Activated naive CD4-positive, alpha-beta T cell treated with anti-CD3 and anti-CD28 coated beads, Interleukin-2, amount 10 ng/mL, durations not matched to agents 7 days and 5 days (primary cell): ENCODE measurements around the gene CXXC5.

Experiments used
- CTCF ChIA-PET: fragments of 350-600 bp; sonication (Branson Sonifier 250); formaldehyde crosslinking; loops from one replicate; lab custom pipeline; 2021; ENCODE audit warnings: antibody characterized with exemption; lab: Charles Lee
- DNase-seq: peaks from one replicate; pipeline ENCODE4 v3.0.0-alpha.2; 2020
- H3K27ac Mint-ChIP-seq: one replicate; pipeline ENCODE4 v1.8.0; 2021; ENCODE audit warnings: mild to moderate bottlenecking, moderate library complexity, mixed read lengths
- H3K27me3 Mint-ChIP-seq: one replicate; pipeline ENCODE4 v1.8.0; 2021; ENCODE audit warnings: mild to moderate bottlenecking, mixed read lengths
- H3K36me3 Mint-ChIP-seq: one replicate; pipeline ENCODE4 v1.8.0; 2021; ENCODE audit warnings: mixed read lengths
- H3K4me1 Mint-ChIP-seq: one replicate; pipeline ENCODE4 v1.8.0; 2021; ENCODE audit warnings: mixed read lengths
- H3K4me3 Mint-ChIP-seq: one replicate; pipeline ENCODE4 v1.8.0; 2021; ENCODE audit warnings: mild to moderate bottlenecking, moderate library complexity, mixed read lengths
- H3K9me3 Mint-ChIP-seq: one replicate; pipeline ENCODE4 v1.8.0; 2021; ENCODE audit warnings: mixed read lengths

Gene CXXC5

DNA sequence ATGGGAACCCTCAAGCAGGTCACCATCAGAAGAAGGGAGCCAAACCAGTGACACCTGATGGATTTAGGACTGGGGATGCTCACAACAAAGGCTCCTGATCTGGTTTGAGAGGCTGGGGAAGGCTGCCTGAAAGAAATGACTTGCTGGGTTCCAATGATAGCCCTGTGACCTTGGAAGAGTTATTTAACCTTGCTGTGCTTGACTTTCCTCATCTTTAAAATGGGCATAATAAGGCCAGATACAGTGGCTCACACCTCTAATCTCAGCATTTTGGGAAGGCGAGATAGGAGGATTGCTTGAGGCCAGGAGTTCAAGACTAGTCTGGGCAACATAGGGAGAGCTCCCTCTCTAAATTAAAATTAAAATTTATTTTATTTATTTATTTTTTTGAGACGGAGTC, 83.9 kb downstream of the CXXC5 start:
- Mint-ChIP-seq H3K27ac (no peak overlapping the region), H3K9me3 (no peaks in the 10 kb centered on the region), H3K4me1 (no peaks in the 10 kb centered on the region), H3K4me3 (no peak overlapping the region), H3K27me3 (peaks cover 8% of the 10 kb centered on the region), H3K36me3 (no peaks in the 10 kb centered on the region)
- DNase-seq, result no peak
- CTCF ChIA-PET, result interaction anchor here (1.1 kb wide), 1 partner anchor 44 kb away, joined by 3 read pairs; no protein-coding TSS in a partner anchor

DNA sequence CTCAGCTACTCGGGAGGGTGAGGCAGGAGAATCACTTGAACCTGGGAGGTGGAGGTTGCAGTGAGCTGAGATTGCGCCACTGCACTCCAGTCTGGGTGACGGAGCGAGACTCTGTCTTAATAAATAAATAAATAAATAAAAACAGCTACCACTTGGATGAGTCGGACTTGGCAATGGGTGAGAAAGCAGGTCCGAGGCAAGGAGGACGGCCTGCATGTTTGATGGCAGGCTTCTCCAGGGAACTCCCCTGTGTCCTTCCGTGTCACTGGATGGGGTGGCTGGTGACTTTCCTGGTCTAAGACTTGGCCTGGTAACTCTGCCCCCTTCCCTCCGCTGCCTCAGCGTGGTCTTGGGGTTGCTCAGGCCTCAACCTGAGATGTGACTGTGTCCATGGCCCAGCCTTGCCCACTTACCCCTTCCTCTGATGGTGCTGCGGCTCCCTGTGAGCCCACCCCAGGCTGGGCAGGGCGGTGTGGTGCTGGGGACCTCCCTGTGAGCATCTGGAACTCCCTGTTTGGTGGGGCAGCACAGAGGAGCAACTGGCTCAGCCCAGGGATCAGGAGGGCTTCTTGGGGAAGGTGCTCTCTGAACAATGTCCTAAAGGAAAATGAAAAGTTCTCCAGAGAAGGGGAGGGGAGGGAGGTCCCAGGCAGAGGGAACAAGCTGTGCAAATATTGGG, 85.0 kb downstream of the CXXC5 start:
- CTCF ChIA-PET, result no interaction called here
- Mint-ChIP-seq H3K27me3 (peaks cover 8% of the 10 kb centered on the region), H3K4me1 (no peaks in the 10 kb centered on the region), H3K4me3 (no peak overlapping the region), H3K27ac (no peak overlapping the region), H3K36me3 (no peaks in the 10 kb centered on the region), H3K9me3 (no peaks in the 10 kb centered on the region)
- no peak for DNase-seq
